Measurements from ENCODE around the gene CDH13. TPM values are rescaled to one million over a fixed set of nuclear protein-coding genes. Genes with fewer than 3 reads are reported as not detected.

Gene CDH13
- total and polyA plus RNA-seq, 2 of the 8 experiments (the other 6 are each of a cell fraction or from before 2014, with no cell fraction given): 2.3 to 2.4 TPM

GRCh38 chr16:83227336-83227735, 600.6 kb downstream of the CDH13 start:
- no peak overlapping the region for H4K91ac ChIP-seq (replicated peaks; ENCODE audit: insufficient read length, low read length)
- no peak for TF ChIP-seq POLR2A (IDR thresholded peaks at IDR 0.05; ENCODE audit: control extremely low read depth in 1 of 2, low read depth in 2 of 2, low read length in 2 of 2)
- no peak for TF ChIP-seq EGR1 (IDR thresholded peaks at IDR 0.05; ENCODE audit: borderline replicate concordance, low read depth, low read length)
- TF ChIP-seq KDM5A (IDR thresholded peaks at IDR 0.05; ENCODE audit: low read length): no peak
- TF ChIP-seq HDAC6 (IDR thresholded peaks at IDR 0.05; ENCODE audit: low read depth, low read length): no peak
- H2BK20ac ChIP-seq (ENCODE audit: low read length): no peak overlapping the region
- H3K56ac ChIP-seq (replicated peaks; ENCODE audit: insufficient read length, low read depth, low read length): no peak overlapping the region
- WGBS, 2 experiments (ENCODE audit: extremely low coverage in 1 of 2, insufficient coverage in 1 of 2, insufficient read length in 1 of 2, insufficient replicate concordance in 2 of 2, low coverage in 1 of 2, low lambda C conversion rate in 2 of 2, missing lambda C conversion rate in 1 of 2): 92% methylated on average over 6 of the region's 6 CpGs; no CpG with 5 or more reads in 1 of the 2 experiments
- H2BK15ac ChIP-seq (ENCODE audit: low read length): no peak overlapping the region
- H3K18ac ChIP-seq (ENCODE audit: extremely low read depth, low read length): no peak overlapping the region
- ChIA-PET POLR2A (ENCODE audit: partially characterized antibody) (no interaction called here), CTCF (ENCODE audit: partially characterized antibody) (interaction anchor here (0.6 to 0.9 kb wide), 2 partner anchors 17 to 18 kb away, joined by 3 to 4 read pairs; no protein-coding TSS in a partner anchor)
- no peak overlapping the region for H2BK12ac ChIP-seq (ENCODE audit: low read depth, low read length)
- H3K4me2 ChIP-seq (ENCODE audit: insufficient read depth in 1 of 2, low read depth in 2 of 2, low read length in 2 of 2): no peak overlapping the region
- H3K79me2 ChIP-seq (ENCODE audit: control insufficient read depth in 1 of 2, insufficient read depth in 2 of 2, low read length in 2 of 2): no peaks in the 10 kb centered on the region
- no peak overlapping the region for H3K23ac ChIP-seq (ENCODE audit: insufficient read length)
- H2AK5ac ChIP-seq (ENCODE audit: low read depth, low read length): no peak overlapping the region
- H3K27me3 ChIP-seq (replicated peaks in 1 of 4; ENCODE audit: control insufficient read depth in 3 of 4, extremely low read depth in 1 of 4, insufficient read depth in 3 of 4, low read length in 3 of 4): no peaks in the 10 kb centered on the region
- H4K20me1 ChIP-seq (replicated peaks in 1 of 2; ENCODE audit: control insufficient read depth in 1 of 2, insufficient read depth in 2 of 2, low read length in 2 of 2): no peaks in the 10 kb centered on the region
- H2BK120ac ChIP-seq (replicated peaks; ENCODE audit: low read depth, low read length): no peak overlapping the region
- H4K5ac ChIP-seq (ENCODE audit: insufficient read length, low read depth, low read length): no peak overlapping the region
- no peak overlapping the region for H3K4me3 ChIP-seq (ENCODE audit: extremely low read depth in 1 of 4, insufficient read depth in 2 of 4, low read depth in 3 of 4, low read length in 4 of 4)
- no peaks in the 10 kb centered on the region; a peak in 1 of 7 replicates for H3K4me1 ChIP-seq (replicated peaks in 1 of 4; ENCODE audit: control insufficient read depth in 3 of 4, insufficient read depth in 4 of 4, low read length in 3 of 4)
- no peak overlapping the region for H2BK5ac ChIP-seq (ENCODE audit: low read depth, low read length)
- FAIRE-seq (no peak), DNase-seq (ENCODE audit: low read depth in 1 of 2, low spot score in 2 of 2) (no peak)
- H3K79me1 ChIP-seq (ENCODE audit: low read depth, low read length): no peaks in the 10 kb centered on the region
- H3K36me3 ChIP-seq (ENCODE audit: control insufficient read depth in 2 of 4, insufficient read depth in 4 of 4, low read length in 3 of 4): no peaks in the 10 kb centered on the region
- H2AFZ ChIP-seq (ENCODE audit: low read length): no peak overlapping the region
- no peak overlapping the region for H3K9ac ChIP-seq (replicated peaks in 1 of 4; ENCODE audit: extremely low read depth in 1 of 4, low read depth in 3 of 4, low read length in 3 of 4)
- H3K9me3 ChIP-seq (ENCODE audit: insufficient read depth in 2 of 2, low read depth in 1 of 2, low read length in 1 of 2): no peaks in the 10 kb centered on the region
- H3K4ac ChIP-seq (replicated peaks; ENCODE audit: insufficient read length, low read depth, low read length): no peak overlapping the region
- H3K14ac ChIP-seq (ENCODE audit: insufficient read length): no peak overlapping the region
- H3K27ac ChIP-seq (ENCODE audit: low read depth, low read length): no peak overlapping the region
- no peaks in the 10 kb centered on the region for H3K23me2 ChIP-seq (ENCODE audit: low read depth, low read length)
- H4K8ac ChIP-seq (ENCODE audit: extremely low read depth, insufficient read depth, low read length): no peak overlapping the region
